NCI-H446 (cell line): ENCODE data around the gene ACTC1.

Source experiments
- DNase-seq, 2 experiments: peaks; one replicate each; lab custom pipeline; 2025; lab: John Stamatoyannopoulos, UW

Gene ACTC1

DNA sequence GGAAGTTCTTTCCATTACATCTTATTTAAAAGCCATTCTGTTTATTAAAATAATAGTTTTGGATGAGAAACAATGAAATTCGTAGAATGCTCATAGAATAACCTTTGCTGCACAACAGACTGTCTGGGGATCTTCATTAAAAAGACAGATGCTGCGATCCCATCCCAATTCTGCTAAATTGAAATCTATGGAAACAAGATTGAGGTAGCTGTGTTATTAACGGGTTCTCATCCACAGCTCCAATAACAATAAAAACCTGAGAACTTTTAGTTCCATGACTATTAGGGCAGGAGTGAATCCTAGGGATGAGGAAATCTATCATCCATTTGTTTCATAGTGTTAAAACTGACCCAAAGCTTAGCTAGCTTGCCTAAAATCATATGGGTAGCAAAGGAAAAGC is 38.1 kb downstream of the ACTC1 start:
- DNase-seq, result no peak

DNA sequence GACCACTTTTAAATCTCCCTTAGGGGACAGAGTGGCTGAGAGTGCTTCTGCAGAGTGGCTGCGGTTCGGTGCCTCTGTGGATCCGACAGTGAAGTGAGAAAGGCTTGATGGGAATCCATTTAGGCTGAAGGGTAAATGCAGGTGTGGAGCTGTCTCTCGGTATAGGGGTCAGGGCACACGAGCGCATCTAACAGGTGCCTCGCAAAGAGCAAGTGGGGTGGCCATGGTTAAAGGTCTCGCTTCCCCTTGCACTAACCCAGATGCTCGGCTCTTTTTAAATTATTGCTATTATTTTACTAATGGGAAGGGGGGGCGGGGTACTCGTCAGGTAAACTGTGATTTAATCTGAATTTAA is 40.0 kb downstream of the ACTC1 start:
- DNase-seq, result no peak

DNA sequence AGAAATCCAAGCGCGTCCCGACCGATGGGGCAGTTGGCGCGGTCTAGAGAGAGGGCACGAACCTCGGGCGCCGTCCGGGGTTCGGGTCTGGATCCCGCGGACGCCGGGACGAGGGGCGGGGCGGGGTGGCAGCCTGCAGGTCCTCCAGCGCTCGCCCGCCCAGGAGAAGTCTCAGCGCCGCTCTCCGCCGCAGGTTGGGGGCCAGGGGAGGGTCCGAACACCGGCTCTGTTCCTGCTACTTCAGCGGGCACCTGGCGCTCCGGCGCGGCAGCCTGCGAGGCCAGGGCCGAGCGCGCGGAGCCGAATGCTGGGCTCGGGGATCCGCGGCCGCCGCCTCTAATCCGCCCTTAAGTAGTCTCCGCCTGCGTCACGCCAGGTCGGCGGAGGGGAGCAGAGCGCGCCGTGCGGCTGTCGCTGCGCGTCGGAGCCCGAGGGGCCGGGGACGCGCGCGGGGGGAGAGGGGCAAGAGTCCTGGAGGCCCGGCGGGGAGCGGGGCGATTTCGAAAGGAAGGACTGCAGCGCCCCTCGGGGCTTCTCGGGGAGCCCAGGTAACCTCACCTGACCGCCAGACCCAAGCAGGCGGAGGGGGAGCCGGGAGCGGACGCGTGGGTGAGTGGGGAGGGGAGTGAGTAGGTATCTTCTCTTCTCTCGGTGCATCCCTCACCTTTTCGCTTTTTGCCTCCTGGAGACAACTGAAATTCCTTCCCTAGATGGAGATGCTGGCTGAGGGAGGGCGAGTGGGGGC is 40.5 kb downstream of the ACTC1 start, which contains the start of gene GJD2:
Gene GJD2, minus strand, starts transcription at position 325 of the 745 bp plus-strand sequence. CDS start 510 bp downstream, outside the sequence.
- no peak for DNase-seq

DNA sequence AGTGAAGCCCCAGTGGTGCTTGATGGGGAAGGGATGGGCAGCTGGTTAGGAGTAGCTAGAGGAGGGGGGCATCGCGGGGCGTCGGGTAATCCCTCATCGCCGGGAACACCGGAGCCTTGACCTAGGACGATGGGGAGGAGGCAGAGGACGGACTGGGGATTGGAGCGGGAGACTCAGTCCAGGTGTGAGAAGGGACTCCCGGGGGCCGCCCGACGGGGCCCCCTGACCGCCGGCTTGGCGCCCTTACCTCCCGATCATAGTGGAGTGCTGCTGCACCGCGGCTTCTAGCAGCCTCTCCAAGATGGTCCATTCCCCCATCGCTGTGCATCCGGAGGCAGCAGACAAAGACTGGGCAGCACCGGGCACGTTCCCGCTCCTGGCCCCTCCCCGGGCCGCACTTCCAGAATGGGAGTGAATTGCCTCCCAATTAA is 41.2 kb downstream of the ACTC1 start:
- DNase-seq, result no peak

DNA sequence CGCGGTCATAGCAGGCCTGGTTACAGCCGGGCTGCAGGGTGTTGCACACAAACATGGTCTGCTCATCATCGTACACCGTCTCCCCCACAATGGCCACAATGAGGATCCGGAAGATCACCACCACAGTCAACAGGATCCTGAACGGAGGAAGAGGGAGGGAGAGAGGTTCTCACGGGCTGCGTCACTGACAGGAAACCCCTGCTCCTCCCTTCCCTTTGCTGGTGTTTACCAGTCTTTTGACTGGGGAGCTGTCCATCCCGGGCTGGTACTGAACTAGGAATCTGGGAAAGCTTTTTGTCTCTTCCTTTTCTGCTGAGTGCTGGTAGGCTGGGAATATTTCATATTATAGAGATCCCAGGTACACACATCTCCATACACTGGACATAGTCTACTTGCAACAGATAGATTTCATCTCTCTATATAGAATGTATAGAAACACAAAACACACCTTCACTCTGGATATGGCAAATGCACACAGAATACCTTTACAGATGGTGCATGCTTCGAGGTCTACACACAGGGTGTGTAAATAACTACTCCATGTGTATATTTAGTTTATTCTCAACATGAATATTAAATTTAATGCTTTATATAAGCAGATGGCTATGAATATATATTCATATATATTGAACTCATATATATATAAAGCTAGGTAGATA is 42.0 kb downstream of the ACTC1 start:
- DNase-seq, result no peak

DNA sequence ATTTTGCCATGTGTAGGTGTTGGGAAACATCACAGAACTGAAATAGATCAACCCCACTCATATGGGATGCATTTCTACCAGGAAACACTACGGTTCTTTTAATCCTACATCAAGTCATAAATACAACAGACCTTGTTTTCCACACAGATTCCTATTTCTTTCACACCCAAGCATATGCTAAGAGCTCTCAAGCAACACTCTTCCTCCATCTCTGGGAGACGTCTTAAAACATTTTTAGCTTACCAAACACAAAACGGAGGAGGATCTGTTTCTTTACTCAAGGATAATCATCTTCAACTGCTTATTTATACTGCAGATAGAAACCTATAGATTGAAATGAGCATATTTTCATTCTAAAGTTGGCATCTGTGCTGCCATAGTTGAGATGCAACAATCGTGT is 45.7 kb downstream of the ACTC1 start:
- DNase-seq, result no peak
